B cell (primary cell): ENCODE measurements around the gene PRKAR1A. TPM values are rescaled to one million over a fixed set of nuclear protein-coding genes. Genes with fewer than 3 reads are reported as not detected.

ENCODE experiments used
- ATAC-seq: fragments of 200-7000 bp; cut with Tn5 transposase; one replicate; pipeline ENCODE4 v1.10.0; 2021; ENCODE audit warnings: low read depth, mild to moderate bottlenecking, moderate number of reproducible peaks, moderate library complexity
- CTCF ChIA-PET: fragments of 350-600 bp; sonication (Branson Sonifier 250); formaldehyde crosslinking; loops from one replicate; lab custom pipeline; 2021; ENCODE audit warnings: antibody characterized with exemption, inconsistent platforms; lab: Charles Lee
- POLR2A ChIA-PET: fragments of 350-600 bp; sonication (Branson Sonifier 250); formaldehyde crosslinking; loops from one replicate; lab custom pipeline; 2021; ENCODE audit warnings: antibody characterized with exemption; lab: Charles Lee
- DNase-seq: peaks from one replicate; pipeline ENCODE4 v3.0.0; 2013
- H2AFZ ChIP-seq: 2 replicates; pipeline ENCODE4 v1.6.1; 2012; ENCODE audit warnings: mild to moderate bottlenecking, low read depth, low read length; ENCODE audit not compliant: insufficient read depth, poor library complexity, severe bottlenecking
- H3K27ac ChIP-seq, 2 donors: 1 replicate in 1 of 2; 2 replicates in 1 of 2; pipeline ENCODE4 v1.5.1; 2012 to 2013; ENCODE audit warnings: low read length in 2 of 2, mild to moderate bottlenecking in 2 of 2, moderate library complexity in 1 of 2
- H3K27me3 ChIP-seq, 4 experiments: fragments of 200-600 bp in 1 of 4; sonication (generic) in 1 of 4; replicated peaks in 1 of 4; 1 replicate in 2 of 4; 2 replicates in 2 of 4; pipeline versions ENCODE4 v1.6.1 to v1.7.0; 2013 to 2016; ENCODE audit warnings: low read length in 3 of 4, mild to moderate bottlenecking in 2 of 4, mixed read lengths in 1 of 4, moderate library complexity in 1 of 4; ENCODE audit not compliant: insufficient read depth in 4 of 4, control insufficient read depth in 3 of 4; ENCODE audit errors: control extremely low read depth in 1 of 4
- H3K36me3 ChIP-seq, 2 experiments: replicated peaks in 1 of 2; 1 replicate in 1 of 2; 2 replicates in 1 of 2; pipeline versions ENCODE4 v1.6.1 to v1.7.1; 2013; ENCODE audit warnings: low read length in 1 of 2; ENCODE audit not compliant: insufficient read depth in 2 of 2, control insufficient read depth in 1 of 2; ENCODE audit errors: control extremely low read depth in 1 of 2, extremely low read depth in 1 of 2
- H3K4me1 ChIP-seq, 2 donors: fragments of 200-600 bp in 1 of 2; sonication (generic) in 1 of 2; 1 replicate in 1 of 2; 2 replicates in 1 of 2; pipeline versions ENCODE4 v1.5.1 to v1.6.1; 2013 to 2017; ENCODE audit warnings: low read length in 2 of 2; ENCODE audit not compliant: control insufficient read depth in 2 of 2, insufficient read depth in 2 of 2
- H3K4me2 ChIP-seq: replicated peaks from 2 replicates; pipeline ENCODE3; 2012; ENCODE audit warnings: mild to moderate bottlenecking, low read depth, low read length; ENCODE audit not compliant: poor library complexity, severe bottlenecking
- H3K4me3 ChIP-seq, 5 experiments: fragments of 200-600 bp in 1 of 5; sonication (generic) in 1 of 5; 1 replicate in 3 of 5; 2 replicates in 2 of 5; pipeline versions ENCODE4 v1.5.1 to v1.7.0; 2011 to 2016; ENCODE audit warnings: low read length in 4 of 5, mild to moderate bottlenecking in 4 of 5, low read depth in 2 of 5, control low read depth in 1 of 5, moderate library complexity in 1 of 5; ENCODE audit not compliant: insufficient read depth in 1 of 5; ENCODE audit errors: control extremely low read depth in 1 of 5, extremely low read depth in 1 of 5
- H3K79me2 ChIP-seq: fragments of 200-600 bp; sonication (generic); one replicate; pipeline ENCODE4 v1.6.0; 2016; ENCODE audit warnings: low read length; ENCODE audit not compliant: control insufficient read depth, insufficient read depth
- H3K9ac ChIP-seq: fragments of 200-600 bp; sonication (generic); 2 replicates; pipeline ENCODE4 v1.6.1; 2017; ENCODE audit warnings: mild to moderate bottlenecking, low read length, moderate library complexity
- H3K9me3 ChIP-seq, 3 donors: one replicate each; pipeline versions ENCODE4 v1.6.1 to v1.7.1; 2013; ENCODE audit warnings: low read length in 2 of 3; ENCODE audit not compliant: control insufficient read depth in 2 of 3, insufficient read depth in 1 of 3; ENCODE audit errors: control extremely low read depth in 1 of 3
- H4K20me1 ChIP-seq: 2 replicates; pipeline ENCODE4 v1.6.0; 2012; ENCODE audit warnings: mild to moderate bottlenecking, low read length; ENCODE audit not compliant: insufficient read depth, control insufficient read depth, poor library complexity, severe bottlenecking
- H3K27ac Mint-ChIP-seq: one replicate; pipeline ENCODE4 v1.8.0; 2021; ENCODE audit warnings: mixed read lengths
- H3K27me3 Mint-ChIP-seq: one replicate; pipeline ENCODE4 v1.8.0; 2021; ENCODE audit warnings: mixed read lengths
- H3K4me1 Mint-ChIP-seq: one replicate; pipeline ENCODE4 v1.8.0; 2021; ENCODE audit warnings: mixed read lengths
- H3K4me3 Mint-ChIP-seq: one replicate; pipeline ENCODE4 v1.8.0; 2021; ENCODE audit warnings: mixed read lengths
- H3K9me3 Mint-ChIP-seq: one replicate; pipeline ENCODE4 v1.8.0; 2022; ENCODE audit warnings: mixed read lengths; ENCODE audit not compliant: insufficient read depth
- EZH2 ChIP-seq: IDR thresholded peaks from 2 replicates; pipeline ENCODE4 v1.6.1; 2012; ENCODE audit warnings: borderline replicate concordance, low read depth, mild to moderate bottlenecking, moderate library complexity, low read length; ENCODE audit not compliant: insufficient read depth, poor library complexity, severe bottlenecking
- WGBS: methylation state at CpG from one replicate; pipeline ENCODE4 v1.1.5; 2013; ENCODE audit warnings: missing lambda C conversion rate; ENCODE audit not compliant: insufficient coverage; 5-methylcytosine and 5-hydroxymethylcytosine counted together
- intact Hi-C: fragments of 100-400 bp; cut with micrococcal nuclease; formaldehyde crosslinking; loops from one replicate; pipeline ENCODE4 v1.10.0; 2022
- polyA plus RNA-seq: library from polyadenylated mRNA; depleted of rRNA; stranded (reverse); fragments of >200 nt; gene quantifications from 2 replicates; pipeline ENCODE4 v1.2.3, GENCODE V29; 2012
- total RNA-seq, 2 donors: library from RNA; stranded (reverse); fragments of 120-200 nt in 1 of 2; gene quantifications; 1 replicate in 1 of 2; 2 replicates in 1 of 2; pipeline versions ENCODE4 v1.2.3 to v1.2.4, GENCODE V29; 2013 to 2022
- TF ChIP-seq, protein P1 (sequence below): fragments of 200-600 bp; IDR thresholded peaks from one replicate; pipeline ENCODE4 v1.8.0; 2022; ENCODE audit warnings: antibody characterized with exemption, mild to moderate bottlenecking

The PRKAR1A gene
- total and polyA plus RNA-seq, 2 donors (not counting 1 experiment from before 2014, with no cell fraction given) = 63.1 to 296 TPM

- ChIA-PET POLR2A (no interaction called here), CTCF (no interaction called here)
- WGBS = 100% methylated on average over 1 of the region's 2 CpGs
- Mint-ChIP-seq H3K4me3 (no peak overlapping the region), H3K9me3 (no peaks in the 10 kb centered on the region), H3K4me1 (no peaks in the 10 kb centered on the region), H3K27ac (no peak overlapping the region), H3K27me3 (peaks cover 17% of the 10 kb centered on the region)
- Histone ChIP-seq H3K79me2 (no peaks in the 10 kb centered on the region), H3K4me1 (no peaks in the 10 kb centered on the region), H3K9me3 (no peaks in the 10 kb centered on the region), H4K20me1 (no peaks in the 10 kb centered on the region), H3K36me3 (no peaks in the 10 kb centered on the region), H3K27me3 (peaks cover 0 to 4% (median 0%) of the 10 kb centered on the region in 4 experiments), H3K4me3 (no peak overlapping the region), H2AFZ (no peak overlapping the region), H3K9ac (no peak overlapping the region), H3K4me2 (no peak overlapping the region), H3K27ac (no peak overlapping the region)
- ATAC-seq = no peak
- intact Hi-C loops = no loop called here
- DNase-seq = no peak
- TF ChIP-seq, protein P1, sequence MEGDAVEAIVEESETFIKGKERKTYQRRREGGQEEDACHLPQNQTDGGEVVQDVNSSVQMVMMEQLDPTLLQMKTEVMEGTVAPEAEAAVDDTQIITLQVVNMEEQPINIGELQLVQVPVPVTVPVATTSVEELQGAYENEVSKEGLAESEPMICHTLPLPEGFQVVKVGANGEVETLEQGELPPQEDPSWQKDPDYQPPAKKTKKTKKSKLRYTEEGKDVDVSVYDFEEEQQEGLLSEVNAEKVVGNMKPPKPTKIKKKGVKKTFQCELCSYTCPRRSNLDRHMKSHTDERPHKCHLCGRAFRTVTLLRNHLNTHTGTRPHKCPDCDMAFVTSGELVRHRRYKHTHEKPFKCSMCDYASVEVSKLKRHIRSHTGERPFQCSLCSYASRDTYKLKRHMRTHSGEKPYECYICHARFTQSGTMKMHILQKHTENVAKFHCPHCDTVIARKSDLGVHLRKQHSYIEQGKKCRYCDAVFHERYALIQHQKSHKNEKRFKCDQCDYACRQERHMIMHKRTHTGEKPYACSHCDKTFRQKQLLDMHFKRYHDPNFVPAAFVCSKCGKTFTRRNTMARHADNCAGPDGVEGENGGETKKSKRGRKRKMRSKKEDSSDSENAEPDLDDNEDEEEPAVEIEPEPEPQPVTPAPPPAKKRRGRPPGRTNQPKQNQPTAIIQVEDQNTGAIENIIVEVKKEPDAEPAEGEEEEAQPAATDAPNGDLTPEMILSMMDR = no peak
- TF ChIP-seq EZH2 = no peak
Observed at GRCh38 chr17:68566442-68566738, 54.2 kb downstream of the PRKAR1A start.

GRCh38 chr17:68567035-68567434, 54.8 kb downstream of the PRKAR1A start:
- ChIA-PET POLR2A (no interaction called here), CTCF (no interaction called here)
- Histone ChIP-seq H3K9me3 (no peaks in the 10 kb centered on the region), H3K4me1 (no peaks in the 10 kb centered on the region), H4K20me1 (no peaks in the 10 kb centered on the region), H3K27me3 (peaks cover 0 to 4% (median 0%) of the 10 kb centered on the region in 4 experiments), H3K4me2 (no peak overlapping the region), H3K27ac (no peak overlapping the region), H3K79me2 (no peaks in the 10 kb centered on the region), H3K9ac (no peak overlapping the region), H3K36me3 (no peaks in the 10 kb centered on the region), H3K4me3 (no peak overlapping the region), H2AFZ (no peak overlapping the region)
- Mint-ChIP-seq H3K4me1 (no peaks in the 10 kb centered on the region), H3K27me3 (peaks cover 17% of the 10 kb centered on the region), H3K9me3 (no peaks in the 10 kb centered on the region), H3K4me3 (no peak overlapping the region), H3K27ac (no peak overlapping the region)
- ATAC-seq (no peak), DNase-seq (no peak)
- TF ChIP-seq EZH2 = no peak
- TF ChIP-seq, protein P1 = no peak
- WGBS = 100% methylated on average over 2 of the region's 3 CpGs
- intact Hi-C loops = no loop called here
